Activated T-helper 2 cell treated with anti-CD3 and anti-CD28 coated beads, Interferon-gamma antibody, Interleukin-2, Interleukin-4, amounts not matched to agents 10 μg/mL and 5 μg/mL and 100 μg/mL, durations not matched to agents 14 hours and 24 hours and 36 hours (primary cell): Measurements from ENCODE around the gene NIPA2. TPM values are rescaled to one million over a fixed set of nuclear protein-coding genes. Genes with fewer than 3 reads are reported as not detected.

ENCODE experiments used
- DNase-seq: peaks from one replicate; pipeline ENCODE4 v3.0.0; 2021; ENCODE audit warnings: low spot score
- H3K27ac Mint-ChIP-seq: one replicate; pipeline ENCODE4 v1.8.0; 2021; ENCODE audit warnings: mixed read lengths
- H3K27me3 Mint-ChIP-seq: one replicate; pipeline ENCODE4 v1.8.0; 2021; ENCODE audit warnings: low read depth, mixed read lengths
- H3K36me3 Mint-ChIP-seq: one replicate; pipeline ENCODE4 v1.8.0; 2021; ENCODE audit warnings: low read depth, mixed read lengths
- H3K4me1 Mint-ChIP-seq: one replicate; pipeline ENCODE4 v1.8.0; 2021; ENCODE audit warnings: low read depth, mixed read lengths
- H3K4me3 Mint-ChIP-seq: one replicate; pipeline ENCODE4 v1.8.0; 2021; ENCODE audit warnings: low read depth, mild to moderate bottlenecking, moderate library complexity, mixed read lengths
- H3K9me3 Mint-ChIP-seq: one replicate; pipeline ENCODE4 v1.8.0; 2021; ENCODE audit warnings: mixed read lengths
- intact Hi-C: fragments of 100-400 bp; cut with micrococcal nuclease; formaldehyde crosslinking; loops from one replicate; pipeline ENCODE4 v1.15.1; 2023
- total RNA-seq: library from RNA; stranded (reverse); gene quantifications from 2 replicates; pipeline ENCODE4 v1.2.3, GENCODE V29; 2022

NIPA2 gene
- total RNA-seq, 1 donor from 2014 or later: 65.3 TPM

- intact Hi-C loops: no loop called here
- peaks cover 7% of the 10 kb centered on the region for H3K36me3 Mint-ChIP-seq
- no peak for DNase-seq
Observed at GRCh38 chr15:22884344-22884743, 45.9 kb downstream of the NIPA2 start.

GRCh38 chr15:22885120-22885519, 46.7 kb downstream of the NIPA2 start:
- no peak overlapping the region for H3K4me3 Mint-ChIP-seq
- no peak for DNase-seq
- H3K4me1 Mint-ChIP-seq: no peaks in the 10 kb centered on the region
- no peaks in the 10 kb centered on the region for H3K27me3 Mint-ChIP-seq
- H3K27ac Mint-ChIP-seq: no peak overlapping the region
- peaks cover 7% of the 10 kb centered on the region for H3K36me3 Mint-ChIP-seq
- intact Hi-C loops: no loop called here
- H3K9me3 Mint-ChIP-seq: no peaks in the 10 kb centered on the region

More at GRCh38 chr15:22884344-22884743, 45.9 kb downstream of the NIPA2 start:
- no peaks in the 10 kb centered on the region for H3K27me3 Mint-ChIP-seq
- no peaks in the 10 kb centered on the region for H3K4me1 Mint-ChIP-seq
- H3K4me3 Mint-ChIP-seq: no peak overlapping the region
- no peak overlapping the region for H3K27ac Mint-ChIP-seq
- no peaks in the 10 kb centered on the region for H3K9me3 Mint-ChIP-seq

DNA sequence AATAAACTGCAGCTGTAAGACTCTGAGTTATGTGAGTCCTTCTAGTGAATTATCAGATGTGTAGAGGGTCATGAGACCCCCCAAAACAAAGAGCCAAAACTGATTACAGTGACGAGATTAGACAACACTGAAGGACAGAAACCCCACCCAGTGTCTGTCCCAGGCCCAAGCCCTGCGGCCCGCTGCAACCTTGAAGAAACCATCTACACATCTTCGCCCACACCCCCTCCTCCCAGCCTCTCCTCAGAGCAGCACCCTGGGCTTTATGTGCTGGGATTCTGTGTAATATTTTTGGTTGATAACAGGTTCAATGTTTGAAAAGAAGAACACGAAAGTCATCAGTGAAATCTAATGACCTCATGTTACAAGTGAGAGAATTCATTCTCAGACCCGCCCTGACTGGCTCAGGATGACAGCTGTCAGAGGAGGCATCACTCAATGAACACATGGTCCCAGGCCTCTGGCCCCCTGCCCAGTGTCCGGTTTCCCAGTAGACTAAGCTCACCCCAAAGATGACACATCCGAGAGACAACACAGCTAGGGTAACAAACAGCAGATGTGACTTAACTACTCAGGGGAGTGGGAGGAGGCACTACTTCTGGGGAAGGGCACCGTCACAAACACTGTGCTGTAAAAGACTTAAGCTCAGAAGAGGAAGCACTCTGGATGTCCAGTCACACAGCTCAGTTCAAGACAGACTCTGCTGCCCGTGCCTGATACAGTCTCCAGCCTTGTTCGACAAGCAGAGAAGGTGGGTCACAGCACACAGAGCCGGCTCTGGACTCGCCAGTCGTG, 48.9 kb downstream of the NIPA2 start:
- Mint-ChIP-seq H3K4me3 (no peak overlapping the region), H3K9me3 (no peaks in the 10 kb centered on the region), H3K36me3 (no peaks in the 10 kb centered on the region), H3K27me3 (no peaks in the 10 kb centered on the region), H3K4me1 (no peaks in the 10 kb centered on the region), H3K27ac (no peak overlapping the region)
- intact Hi-C loops: no loop called here
- no peak for DNase-seq

GRCh38 chr15:22888120-22888859, 49.8 kb downstream of the NIPA2 start:
- intact Hi-C loops: no loop called here
- Mint-ChIP-seq H3K27ac (no peak overlapping the region), H3K36me3 (no peaks in the 10 kb centered on the region), H3K4me1 (no peaks in the 10 kb centered on the region), H3K9me3 (no peaks in the 10 kb centered on the region), H3K27me3 (no peaks in the 10 kb centered on the region), H3K4me3 (no peak overlapping the region)
- DNase-seq: no peak

DNA sequence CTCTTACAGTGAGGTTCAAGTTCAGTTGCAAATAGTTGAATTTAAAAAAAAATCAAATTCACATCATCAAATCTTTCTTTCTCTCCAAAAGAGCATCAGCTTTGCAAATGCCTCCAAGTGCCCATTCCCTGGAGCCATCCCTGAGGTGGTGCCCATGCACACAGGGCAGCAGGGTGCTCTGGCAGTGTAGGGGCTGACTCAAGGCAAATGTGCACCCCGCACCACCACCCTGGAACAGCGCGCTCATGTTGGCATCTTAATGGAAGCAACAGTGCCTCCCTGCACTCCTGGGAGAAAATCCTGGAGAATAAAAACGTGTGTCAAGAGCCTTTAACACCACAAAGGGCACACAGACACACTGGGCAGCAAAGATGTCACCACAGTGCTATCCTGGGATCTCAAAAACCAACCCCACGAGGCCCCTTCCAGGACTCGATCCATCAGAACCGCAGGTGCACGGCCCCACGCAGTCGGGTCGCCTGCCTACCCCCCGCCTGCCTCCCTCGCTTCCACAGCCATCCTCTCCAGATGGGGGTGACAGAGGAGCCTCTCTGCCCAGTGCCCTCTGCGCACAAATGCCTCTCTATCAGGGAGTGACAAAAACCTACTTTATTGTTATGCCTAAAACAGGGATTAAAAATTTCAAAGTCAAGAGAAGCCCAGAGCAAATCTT, 50.8 kb downstream of the NIPA2 start:
- Mint-ChIP-seq H3K4me1 (no peaks in the 10 kb centered on the region), H3K9me3 (no peaks in the 10 kb centered on the region), H3K27me3 (no peaks in the 10 kb centered on the region), H3K36me3 (no peaks in the 10 kb centered on the region), H3K4me3 (no peak overlapping the region), H3K27ac (no peak overlapping the region)
- intact Hi-C loops: no loop called here
- DNase-seq: no peak

GRCh38 chr15:22890296-22890695, 51.8 kb downstream of the NIPA2 start:
- Mint-ChIP-seq H3K9me3 (no peaks in the 10 kb centered on the region), H3K27me3 (no peaks in the 10 kb centered on the region), H3K36me3 (no peaks in the 10 kb centered on the region), H3K4me1 (peaks cover under 1% of the 10 kb centered on the region), H3K4me3 (no peak overlapping the region), H3K27ac (no peak overlapping the region)
- intact Hi-C loops: no loop called here
- DNase-seq: no peak

DNA sequence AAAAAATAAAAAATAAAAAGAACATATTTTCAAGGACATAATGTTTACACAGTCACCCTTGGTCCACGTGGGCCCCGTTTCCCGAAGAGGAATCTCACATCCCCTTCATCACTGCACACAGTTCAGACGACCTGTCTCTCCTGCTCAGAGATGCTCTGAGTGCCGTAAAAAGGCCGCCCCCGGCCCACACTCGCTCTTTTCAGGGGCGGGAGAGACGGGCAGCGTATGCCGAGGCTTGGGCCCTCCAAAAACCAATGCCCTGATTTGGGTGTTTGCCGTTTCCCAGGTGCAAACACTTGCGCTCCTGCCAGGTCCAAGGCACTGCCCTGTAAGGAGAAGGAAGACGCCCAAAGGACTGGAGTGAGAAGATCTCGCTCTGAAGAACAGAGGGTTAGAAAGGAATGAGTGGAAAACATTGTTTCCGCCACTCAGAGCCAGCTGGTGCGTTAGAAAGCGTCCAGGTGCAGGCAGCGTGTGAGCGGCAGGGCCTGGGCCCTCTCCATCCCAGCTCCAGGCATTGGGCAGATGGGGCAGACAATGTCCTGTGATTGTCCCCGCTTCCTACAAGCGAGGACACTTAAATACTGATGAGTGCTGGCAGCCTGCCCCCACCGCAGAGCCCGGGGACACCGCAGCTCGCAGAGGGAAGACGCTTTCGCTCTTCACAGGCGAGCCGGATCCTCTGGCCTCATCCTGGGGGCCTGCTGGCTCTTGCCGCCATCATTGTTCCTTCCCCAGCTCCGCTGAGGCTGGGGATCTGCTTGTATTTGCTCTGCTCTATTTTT, 53.2 kb downstream of the NIPA2 start:
- Mint-ChIP-seq H3K27me3 (no peaks in the 10 kb centered on the region), H3K9me3 (no peaks in the 10 kb centered on the region), H3K4me3 (no peak overlapping the region), H3K4me1 (peaks cover 5% of the 10 kb centered on the region), H3K36me3 (no peaks in the 10 kb centered on the region), H3K27ac (no peak overlapping the region)
- intact Hi-C loops: no loop called here
- DNase-seq: no peak

DNA sequence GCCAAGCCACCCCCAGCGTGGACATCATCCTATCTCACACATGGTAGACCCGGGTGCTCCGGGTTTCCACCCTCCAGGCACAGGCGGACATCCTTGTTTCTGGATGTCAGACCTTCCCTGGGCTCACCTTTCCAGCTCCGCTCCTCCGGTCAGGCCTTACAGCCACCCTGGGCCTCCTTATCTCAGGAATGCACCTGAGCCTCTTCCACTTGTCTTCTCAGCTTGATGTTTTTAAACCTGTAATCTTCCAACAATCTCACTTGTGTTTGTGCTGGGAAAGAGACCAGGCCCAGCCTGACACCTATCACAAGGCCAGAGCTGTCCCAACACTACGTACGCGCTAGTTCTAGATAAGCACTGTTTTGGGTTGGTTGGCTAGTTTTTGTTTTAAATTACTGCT, 53.9 kb downstream of the NIPA2 start:
- H3K4me1 Mint-ChIP-seq: peaks cover 5% of the 10 kb centered on the region
- H3K36me3 Mint-ChIP-seq: no peaks in the 10 kb centered on the region
- no peak overlapping the region for H3K4me3 Mint-ChIP-seq
- no peaks in the 10 kb centered on the region for H3K27me3 Mint-ChIP-seq
- no peak overlapping the region for H3K27ac Mint-ChIP-seq
- intact Hi-C loops: no loop called here
- no peak for DNase-seq
- H3K9me3 Mint-ChIP-seq: no peaks in the 10 kb centered on the region

GRCh38 chr15:22893081-22893480, 54.6 kb downstream of the NIPA2 start:
- Mint-ChIP-seq H3K36me3 (no peaks in the 10 kb centered on the region), H3K27ac (no peak overlapping the region), H3K27me3 (no peaks in the 10 kb centered on the region), H3K4me3 (no peak overlapping the region), H3K4me1 (peaks cover 5% of the 10 kb centered on the region), H3K9me3 (no peaks in the 10 kb centered on the region)
- intact Hi-C loops: no loop called here
- no peak for DNase-seq

GRCh38 chr15:22893881-22894280, 55.4 kb downstream of the NIPA2 start:
- DNase-seq: no peak
- intact Hi-C loops: no loop called here
- Mint-ChIP-seq H3K27ac (no peak overlapping the region), H3K9me3 (no peaks in the 10 kb centered on the region), H3K27me3 (no peaks in the 10 kb centered on the region), H3K4me1 (peaks cover 5% of the 10 kb centered on the region), H3K36me3 (no peaks in the 10 kb centered on the region), H3K4me3 (no peak overlapping the region)

DNA sequence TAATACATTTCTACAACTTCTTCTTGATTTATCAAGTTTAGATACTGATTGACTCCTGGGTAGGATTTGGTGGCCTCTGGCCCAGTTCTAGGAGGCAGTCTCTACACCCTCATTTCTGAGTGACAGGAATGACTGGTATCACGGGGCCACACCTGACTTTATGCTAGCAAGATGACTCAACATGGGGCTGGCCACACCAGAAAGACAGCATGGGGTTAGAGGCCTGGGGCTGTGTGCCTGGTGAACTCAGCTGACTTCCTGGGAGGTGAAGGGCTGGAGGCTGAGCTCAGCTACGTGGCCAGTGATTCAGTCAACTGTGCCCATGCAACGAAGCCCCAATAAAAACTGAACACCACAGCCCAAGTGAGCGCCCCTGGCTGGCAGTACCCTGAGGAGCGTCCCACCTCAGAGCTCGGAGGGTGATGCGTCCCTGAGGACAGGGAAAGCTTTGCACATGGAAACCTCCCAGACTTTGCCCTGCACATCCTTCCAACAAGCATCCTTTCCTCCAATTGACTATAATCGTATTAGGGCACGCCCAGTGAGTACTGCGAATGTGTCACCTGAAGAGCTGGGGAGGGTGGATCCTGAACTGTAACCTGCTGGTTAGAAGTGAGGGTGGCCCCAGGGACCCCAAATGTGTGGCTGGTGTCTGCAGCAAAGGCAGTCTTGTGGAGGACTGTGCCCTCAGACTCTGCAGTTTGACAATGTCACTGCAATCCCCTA, 57.2 kb downstream of the NIPA2 start:
- DNase-seq: no peak
- Mint-ChIP-seq H3K27me3 (no peaks in the 10 kb centered on the region), H3K4me1 (peaks cover 6% of the 10 kb centered on the region), H3K9me3 (no peaks in the 10 kb centered on the region), H3K36me3 (no peaks in the 10 kb centered on the region), H3K4me3 (no peak overlapping the region), H3K27ac (no peak overlapping the region)
- intact Hi-C loops: no loop called here

GRCh38 chr15:22902046-22902445, 63.6 kb downstream of the NIPA2 start:
- Mint-ChIP-seq H3K4me3 (no peak overlapping the region), H3K27ac (no peak overlapping the region), H3K4me1 (peaks cover 2% of the 10 kb centered on the region), H3K36me3 (no peaks in the 10 kb centered on the region), H3K27me3 (no peaks in the 10 kb centered on the region), H3K9me3 (no peaks in the 10 kb centered on the region)
- no peak for DNase-seq
- intact Hi-C loops: no loop called here
